Parathyroid adenoma (tissue), 2 donors: ENCODE measurements around the gene SEMA6A.

Experiments used
- H2AFZ ChIP-seq: fragments of 300-600 bp; sonication (generic); one replicate; pipeline ENCODE4 v1.7.0; 2017; ENCODE audit warnings: antibody characterized with exemption, mild to moderate bottlenecking
- H3K27ac ChIP-seq: fragments of 300-600 bp; sonication (generic); one replicate; pipeline ENCODE4 v1.7.0; 2017
- H3K27me3 ChIP-seq: fragments of 300-600 bp; sonication (generic); one replicate; pipeline ENCODE4 v1.7.0; 2017; ENCODE audit warnings: low read length; ENCODE audit not compliant: control insufficient read depth, insufficient read depth
- H3K36me3 ChIP-seq: fragments of 300-600 bp; sonication (generic); one replicate; pipeline ENCODE4 v1.7.0; 2017; ENCODE audit warnings: low read length; ENCODE audit not compliant: control insufficient read depth, insufficient read depth
- H3K4me1 ChIP-seq: fragments of 300-600 bp; sonication (generic); one replicate; pipeline ENCODE4 v1.7.0; 2017; ENCODE audit warnings: control low read depth
- H3K4me2 ChIP-seq: fragments of 300-600 bp; sonication (generic); one replicate; pipeline ENCODE4 v1.7.0; 2017; ENCODE audit warnings: low read length
- H3K4me3 ChIP-seq: fragments of 300-600 bp; sonication (generic); one replicate; pipeline ENCODE4 v1.7.0; 2017; ENCODE audit warnings: low read depth, low read length
- H3K79me2 ChIP-seq: fragments of 300-600 bp; sonication (generic); one replicate; pipeline ENCODE4 v1.7.0; 2017; ENCODE audit warnings: control low read depth
- H3K9ac ChIP-seq: fragments of 300-600 bp; sonication (generic); one replicate; pipeline ENCODE4 v1.7.0; 2017; ENCODE audit warnings: mild to moderate bottlenecking
- H3K9me3 ChIP-seq: fragments of 300-600 bp; sonication (generic); one replicate; pipeline ENCODE4 v1.7.0; 2017; ENCODE audit warnings: low read length; ENCODE audit not compliant: control insufficient read depth
- CTCF ChIP-seq: fragments of 300-600 bp; sonication (generic); IDR thresholded peaks from one replicate; pipeline ENCODE4 v1.7.0; 2017; ENCODE audit warnings: antibody characterized with exemption, mild to moderate bottlenecking
- donor health status: primary hyperparathyroidism.

SEMA6A gene

GRCh38 chr5:116604805-116605204 lies 30.2 kb upstream of the SEMA6A start:
- Histone ChIP-seq H3K4me3 (no peak overlapping the region), H3K9ac (no peak overlapping the region), H3K79me2 (no peaks in the 10 kb centered on the region), H3K27me3 (no peaks in the 10 kb centered on the region), H3K4me2 (no peak overlapping the region), H3K36me3 (no peaks in the 10 kb centered on the region), H3K4me1 (no peaks in the 10 kb centered on the region), H3K9me3 (no peaks in the 10 kb centered on the region), H2AFZ (no peak overlapping the region), H3K27ac (no peak overlapping the region)
- no peak for TF ChIP-seq CTCF

GRCh38 chr5:116600876-116601275 lies 26.3 kb upstream of the SEMA6A start:
- no peaks in the 10 kb centered on the region for H3K79me2 ChIP-seq
- H3K9ac ChIP-seq: no peak overlapping the region
- no peak overlapping the region for H2AFZ ChIP-seq
- no peak overlapping the region for H3K27ac ChIP-seq
- H3K4me1 ChIP-seq: no peaks in the 10 kb centered on the region
- H3K36me3 ChIP-seq: no peaks in the 10 kb centered on the region
- H3K9me3 ChIP-seq: no peaks in the 10 kb centered on the region
- H3K4me2 ChIP-seq: no peak overlapping the region
- no peaks in the 10 kb centered on the region for H3K27me3 ChIP-seq
- no peak for TF ChIP-seq CTCF
- no peak overlapping the region for H3K4me3 ChIP-seq

GRCh38 chr5:116598911-116599310 lies 24.3 kb upstream of the SEMA6A start:
- H3K9ac ChIP-seq: no peak overlapping the region
- H3K9me3 ChIP-seq: no peaks in the 10 kb centered on the region
- H3K36me3 ChIP-seq: no peaks in the 10 kb centered on the region
- no peak overlapping the region for H2AFZ ChIP-seq
- H3K4me2 ChIP-seq: no peak overlapping the region
- H3K4me1 ChIP-seq: no peaks in the 10 kb centered on the region
- no peaks in the 10 kb centered on the region for H3K27me3 ChIP-seq
- H3K79me2 ChIP-seq: no peaks in the 10 kb centered on the region
- H3K4me3 ChIP-seq: no peak overlapping the region
- TF ChIP-seq CTCF: no peak
- H3K27ac ChIP-seq: no peak overlapping the region

- no peak for TF ChIP-seq CTCF
- Histone ChIP-seq H3K79me2 (no peaks in the 10 kb centered on the region), H3K36me3 (no peaks in the 10 kb centered on the region), H3K27ac (no peak overlapping the region), H3K4me3 (no peak overlapping the region), H3K27me3 (no peaks in the 10 kb centered on the region), H3K4me1 (no peaks in the 10 kb centered on the region), H3K4me2 (no peak overlapping the region), H2AFZ (no peak overlapping the region), H3K9me3 (no peaks in the 10 kb centered on the region), H3K9ac (no peak overlapping the region)
Observed at GRCh38 chr5:116595498-116595897, 20.9 kb upstream of the SEMA6A start.

GRCh38 chr5:116593340-116593739 lies 18.7 kb upstream of the SEMA6A start:
- H3K36me3 ChIP-seq: no peaks in the 10 kb centered on the region
- H3K9me3 ChIP-seq: no peaks in the 10 kb centered on the region
- no peak overlapping the region for H2AFZ ChIP-seq
- H3K9ac ChIP-seq: no peak overlapping the region
- no peak for TF ChIP-seq CTCF
- H3K4me1 ChIP-seq: no peaks in the 10 kb centered on the region
- H3K4me3 ChIP-seq: no peak overlapping the region
- H3K4me2 ChIP-seq: no peak overlapping the region
- no peaks in the 10 kb centered on the region for H3K27me3 ChIP-seq
- H3K79me2 ChIP-seq: no peaks in the 10 kb centered on the region
- no peak overlapping the region for H3K27ac ChIP-seq
